NOMO-1 (cell line): Measurements from ENCODE around the gene PARD6B.
A peak's percentile ranks its signal among the peaks of the same experiment; 100 is the strongest.
"Not testable (repeated sequence)": the region's sequence is repeated elsewhere in the genome, so short reads cannot be mapped to it uniquely, and the experiment has no call there.

Source experiments
- DNase-seq, 2 experiments: peaks; one replicate each; lab custom pipeline; 2025; ENCODE audit not compliant: unreplicated experiment in 2 of 2; lab: John Stamatoyannopoulos, UW

PARD6B gene, protein sequence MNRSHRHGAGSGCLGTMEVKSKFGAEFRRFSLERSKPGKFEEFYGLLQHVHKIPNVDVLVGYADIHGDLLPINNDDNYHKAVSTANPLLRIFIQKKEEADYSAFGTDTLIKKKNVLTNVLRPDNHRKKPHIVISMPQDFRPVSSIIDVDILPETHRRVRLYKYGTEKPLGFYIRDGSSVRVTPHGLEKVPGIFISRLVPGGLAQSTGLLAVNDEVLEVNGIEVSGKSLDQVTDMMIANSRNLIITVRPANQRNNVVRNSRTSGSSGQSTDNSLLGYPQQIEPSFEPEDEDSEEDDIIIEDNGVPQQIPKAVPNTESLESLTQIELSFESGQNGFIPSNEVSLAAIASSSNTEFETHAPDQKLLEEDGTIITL

DNA sequence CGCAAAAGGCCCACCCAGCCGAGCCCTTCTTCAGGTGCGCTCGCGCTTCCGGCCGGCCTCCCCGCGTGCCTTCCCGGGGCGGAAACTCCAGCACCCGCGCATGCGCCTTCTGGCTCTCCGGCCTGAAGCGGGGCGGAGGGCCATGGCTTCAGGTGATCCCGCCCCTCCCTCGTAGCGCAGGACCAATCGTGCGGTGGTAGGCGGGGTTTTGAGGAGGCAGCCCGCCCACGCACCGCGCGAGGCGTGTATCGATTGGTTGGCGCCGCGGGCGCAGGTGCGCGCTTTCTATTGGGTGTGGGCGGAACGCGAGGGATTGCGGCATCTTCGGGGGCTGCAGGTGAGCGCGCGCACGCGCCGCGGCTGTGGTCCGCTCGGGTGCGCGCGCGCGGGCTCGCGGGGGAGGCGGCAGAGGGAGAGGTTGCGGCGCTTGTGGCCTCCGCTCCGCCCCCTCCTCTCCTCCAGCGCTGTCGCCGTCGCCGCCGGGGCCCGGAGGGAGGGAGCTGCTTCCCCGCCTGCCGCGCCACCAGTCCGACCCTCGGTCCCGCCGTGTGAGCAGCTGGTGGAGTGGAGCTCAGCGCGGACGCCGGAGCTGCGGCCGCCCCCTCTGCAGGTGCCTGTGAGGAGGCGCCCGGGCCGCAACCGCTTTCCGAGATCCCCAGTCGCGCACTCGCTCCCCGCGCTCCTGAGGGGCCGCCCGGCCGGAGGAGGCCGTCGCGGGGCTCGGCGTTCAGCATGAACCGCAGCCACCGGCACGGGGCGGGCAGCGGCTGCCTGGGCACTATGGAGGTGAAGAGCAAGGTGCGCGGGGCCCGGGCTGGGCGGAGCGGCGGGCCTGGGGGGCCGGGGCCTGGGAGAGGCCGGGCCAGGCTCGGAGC, at the start of gene PARD6B:
TSS of gene PARD6B (plus strand) at position 526 of the 875 bp plus-strand sequence. CDS start at position 733, 207 bp downstream.
- DNase-seq = peak; percentile 95 to 98

DNA sequence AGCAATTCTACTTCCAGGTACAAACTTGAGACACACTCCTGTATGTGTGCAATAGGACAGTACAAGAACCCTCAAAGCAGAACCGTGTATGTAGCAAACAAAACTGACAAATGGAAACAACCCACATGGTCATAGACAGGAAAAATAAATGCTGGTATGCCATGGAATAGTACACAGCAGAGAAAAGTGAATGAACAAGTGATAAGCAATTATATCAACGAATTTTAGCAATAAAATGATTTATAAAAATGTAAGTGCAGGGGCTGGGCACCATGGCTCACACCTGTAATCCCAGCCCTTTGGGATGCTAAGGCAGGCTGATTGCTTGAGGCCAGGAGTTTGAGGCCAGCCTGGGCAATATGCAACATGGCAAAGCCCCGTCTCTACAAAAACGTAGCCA, 49.3 kb upstream of the PARD6B start:
- DNase-seq = no peak

DNA sequence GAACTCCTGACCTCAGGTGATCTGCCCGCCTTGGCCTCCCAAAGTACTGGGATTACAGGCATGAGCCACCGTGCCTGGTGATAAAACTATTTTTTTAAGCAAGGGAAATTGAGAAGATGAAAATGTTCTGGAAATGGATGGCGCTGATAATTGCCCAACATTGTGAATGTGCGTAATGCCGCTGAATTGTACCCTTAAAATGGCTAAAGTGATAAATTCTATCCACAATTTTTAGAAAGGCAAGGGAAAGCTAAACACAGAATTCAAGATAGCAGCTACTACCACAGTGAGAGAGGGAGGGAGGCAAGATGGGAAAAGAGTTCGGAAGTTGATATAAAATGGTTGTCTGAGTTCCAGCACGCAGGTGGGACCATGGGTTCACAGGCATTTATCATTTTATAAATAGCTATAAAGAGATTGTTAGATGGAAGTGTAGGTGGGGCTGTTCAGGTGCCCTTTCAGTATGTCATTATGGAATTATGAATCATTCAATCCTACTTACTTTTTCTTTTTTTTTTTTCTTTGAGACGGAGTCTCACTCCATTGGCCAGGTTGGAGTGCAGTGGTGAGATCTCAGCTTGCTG, 48.3 kb upstream of the PARD6B start:
- DNase-seq = no peak

DNA sequence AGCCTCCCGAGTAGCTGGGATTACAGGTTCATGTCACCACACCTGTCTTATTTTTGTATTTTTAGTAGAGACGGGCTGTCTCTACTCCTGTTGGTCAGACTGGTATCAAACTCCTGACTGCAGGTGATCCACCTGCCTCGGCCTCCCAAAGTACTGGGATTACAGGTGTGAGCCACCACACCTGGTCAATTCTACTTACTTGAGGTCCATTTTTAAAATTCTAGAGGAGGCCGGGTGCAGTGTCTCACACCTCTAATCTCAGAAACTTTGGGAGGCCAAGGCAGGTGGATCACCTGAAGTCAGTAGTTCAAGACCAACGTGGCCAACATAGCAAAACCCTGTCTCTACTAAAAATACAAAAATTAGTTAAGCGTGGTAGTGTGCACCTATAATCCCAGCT, 47.8 kb upstream of the PARD6B start:
- DNase-seq = no peak

DNA sequence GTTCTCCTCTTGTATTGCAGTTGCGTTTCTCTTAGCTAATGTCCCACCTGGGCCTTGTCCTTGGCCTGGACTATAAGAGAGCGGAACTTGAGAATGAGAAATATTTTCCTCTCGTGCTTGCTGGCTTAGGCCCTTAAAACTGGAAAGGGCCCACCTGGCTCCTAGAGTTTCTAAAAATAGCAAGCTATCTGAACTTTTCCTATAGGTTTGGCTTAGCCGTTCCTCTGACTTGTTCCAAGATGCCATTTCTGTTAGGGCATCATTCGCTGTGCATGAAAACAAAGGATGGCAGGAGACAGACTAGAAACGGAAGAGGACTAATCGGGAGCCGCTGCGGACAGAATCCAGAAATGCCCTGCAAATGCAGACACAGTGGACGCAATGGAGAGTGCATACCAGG, 44.6 kb upstream of the PARD6B start:
- no peak for DNase-seq

DNA sequence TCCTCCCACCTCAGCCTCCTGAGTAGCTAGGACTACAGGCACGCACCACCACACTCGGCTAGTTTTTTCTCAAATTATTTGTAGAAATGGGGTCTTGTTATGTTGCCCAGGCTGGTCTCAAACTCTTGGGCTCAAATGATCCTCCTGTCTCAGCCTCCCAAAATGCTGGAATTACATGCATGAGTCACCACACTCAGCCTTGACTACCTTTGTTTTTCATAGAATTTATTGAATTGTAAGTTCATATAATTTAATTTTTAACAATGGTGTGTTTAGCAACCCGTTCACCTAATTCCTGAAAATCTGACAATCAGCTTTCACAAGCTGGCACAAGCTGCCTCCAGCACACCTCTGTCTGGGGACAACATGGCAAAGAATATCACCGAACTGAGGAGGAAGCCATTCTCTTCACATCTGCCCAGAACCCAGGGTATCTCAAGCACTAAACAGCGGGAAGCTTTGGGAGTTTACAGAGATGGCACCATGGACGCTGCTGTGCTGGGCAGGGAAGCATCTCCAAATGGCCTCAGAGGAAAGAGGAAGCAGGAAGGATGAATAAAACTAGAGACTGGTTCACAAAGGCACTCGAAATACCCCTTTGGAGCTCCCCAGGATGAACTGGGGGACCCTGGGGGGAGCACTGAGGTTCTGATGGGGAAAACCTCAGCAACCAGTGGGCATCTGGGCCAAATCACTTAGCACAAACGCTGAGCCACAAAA, 43.0 kb upstream of the PARD6B start:
- no peak for DNase-seq

DNA sequence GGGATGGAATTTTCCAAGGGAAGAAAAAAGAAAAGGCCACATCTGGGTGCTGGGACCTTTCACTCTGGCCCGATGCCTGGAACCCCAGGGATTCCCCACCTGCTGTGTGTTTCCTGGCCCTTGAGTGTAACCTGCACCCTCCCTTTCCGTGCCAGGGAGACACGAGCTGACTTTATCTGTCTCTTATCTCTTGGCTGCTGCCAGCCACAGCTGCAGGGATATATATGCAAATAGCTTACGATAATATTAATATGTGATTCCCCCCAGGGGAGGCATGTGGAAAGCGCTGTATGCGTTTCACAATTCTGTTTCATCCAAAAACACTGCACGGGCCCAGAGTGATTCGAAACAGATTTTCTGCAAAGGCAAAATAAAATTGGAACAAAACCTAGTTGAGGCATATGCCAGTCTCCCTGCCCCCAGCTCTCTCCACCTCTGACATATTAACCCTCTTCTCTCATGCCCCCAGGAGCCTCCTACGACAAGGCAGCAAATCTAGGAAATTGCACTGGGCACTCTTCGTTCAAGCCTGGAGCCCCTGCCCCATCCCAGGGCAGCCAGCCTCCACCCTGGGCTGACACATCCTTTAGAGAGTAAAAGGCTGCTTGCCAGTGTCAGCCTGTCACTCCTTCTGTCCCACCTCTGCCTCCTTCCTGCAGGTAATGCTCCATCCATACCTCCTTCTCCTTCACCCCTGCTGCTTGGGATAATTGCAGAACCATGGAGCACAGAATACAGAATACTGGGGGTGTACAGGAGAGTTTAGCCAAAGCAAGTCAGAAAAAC, 41.3 kb upstream of the PARD6B start:
- no peak for DNase-seq

DNA sequence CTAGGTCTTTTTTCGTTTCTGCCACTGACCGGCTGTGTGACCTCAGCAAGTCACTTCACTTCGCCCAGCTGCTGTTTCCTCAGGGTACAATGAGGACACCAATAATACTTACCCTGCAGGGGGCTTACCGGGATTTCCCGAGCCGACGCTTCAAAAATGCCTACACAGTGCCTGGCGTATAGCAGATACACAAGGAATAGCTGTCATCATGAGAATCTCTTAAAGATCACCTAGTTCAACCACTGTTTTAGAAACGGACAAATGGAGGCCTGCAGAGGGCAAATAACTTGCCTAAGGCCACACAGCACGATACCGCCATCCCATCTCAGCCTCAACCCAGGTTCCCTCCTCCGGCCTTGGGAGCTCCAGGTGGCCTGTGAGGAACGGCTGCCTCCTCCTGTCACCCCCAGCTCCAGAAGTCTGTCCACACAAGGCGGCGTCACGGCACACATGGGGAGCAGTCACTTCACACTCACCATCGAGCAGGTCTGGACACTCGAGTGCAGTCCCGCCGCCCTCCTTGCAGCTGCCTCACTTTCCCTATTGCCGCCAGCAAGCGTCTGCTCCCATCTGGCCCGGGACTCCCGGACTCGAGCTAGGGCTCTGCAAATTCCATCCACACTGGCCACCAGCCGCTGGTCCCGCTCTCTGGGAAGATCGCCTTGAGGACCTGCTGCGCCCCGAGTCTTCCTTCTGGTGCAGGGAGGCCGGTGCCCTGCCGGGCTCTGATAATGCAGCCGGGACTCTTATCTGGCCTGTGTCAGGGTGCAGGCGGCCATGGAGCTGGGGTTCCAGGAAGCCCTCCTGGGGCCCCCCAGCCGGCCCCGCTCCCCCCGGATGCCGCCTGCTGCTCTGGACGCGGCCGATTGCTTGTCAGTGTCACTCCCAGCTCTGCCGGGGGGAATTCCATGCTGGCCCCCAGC, 40.5 kb upstream of the PARD6B start, which contains the start of gene RIPOR3:
TSS of gene RIPOR3 (minus strand) at position 893 of the 923 bp plus-strand sequence. CDS start at position 479, 414 bp downstream.
- no peak for DNase-seq

DNA sequence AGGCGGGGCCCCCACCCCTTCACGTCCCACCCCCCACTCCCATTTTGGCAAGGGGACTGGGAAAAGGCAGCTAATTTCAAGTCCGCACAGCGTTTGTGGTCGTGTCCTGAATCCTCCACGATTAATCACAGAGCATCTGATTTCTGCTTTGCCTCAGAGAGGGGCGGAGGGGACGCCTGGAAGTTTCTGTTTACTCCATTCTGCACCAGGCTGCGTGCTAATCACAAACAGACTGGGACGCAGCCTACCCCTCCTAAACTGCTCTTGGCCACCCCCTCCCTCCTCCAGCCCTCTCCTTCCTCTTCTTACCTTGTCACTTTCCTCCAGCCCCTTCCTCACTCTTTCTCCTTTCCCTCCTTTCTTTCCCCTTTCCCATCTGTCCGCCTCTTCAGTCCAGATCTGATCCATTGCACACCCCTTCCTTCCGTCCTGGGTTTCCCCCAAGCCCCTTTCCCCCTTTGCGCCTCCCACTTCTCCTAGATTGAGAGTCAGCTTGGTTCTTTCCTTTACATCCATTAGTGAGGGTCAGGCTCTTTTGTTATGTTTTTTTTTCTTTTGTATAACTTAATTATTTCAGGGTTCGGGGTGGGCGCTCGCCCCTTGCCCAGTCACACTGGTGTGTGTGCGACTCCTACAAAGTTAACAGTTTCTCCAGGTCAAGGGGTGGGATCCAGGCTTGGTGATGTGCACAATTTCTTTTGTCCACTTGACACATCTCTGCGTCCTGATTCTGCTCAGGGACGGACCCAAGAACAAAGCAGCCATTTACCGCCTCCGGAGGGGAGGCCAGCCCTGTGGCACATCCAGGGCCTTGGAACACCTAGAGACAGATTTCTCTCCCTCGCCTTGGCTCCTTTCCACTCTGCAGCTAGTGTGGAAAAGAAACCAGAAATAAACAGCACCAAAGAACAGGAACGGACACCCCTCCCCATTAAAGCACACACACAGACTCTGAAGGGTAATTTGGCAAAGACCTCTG, 39.5 kb upstream of the PARD6B start:
- no peak for DNase-seq

DNA sequence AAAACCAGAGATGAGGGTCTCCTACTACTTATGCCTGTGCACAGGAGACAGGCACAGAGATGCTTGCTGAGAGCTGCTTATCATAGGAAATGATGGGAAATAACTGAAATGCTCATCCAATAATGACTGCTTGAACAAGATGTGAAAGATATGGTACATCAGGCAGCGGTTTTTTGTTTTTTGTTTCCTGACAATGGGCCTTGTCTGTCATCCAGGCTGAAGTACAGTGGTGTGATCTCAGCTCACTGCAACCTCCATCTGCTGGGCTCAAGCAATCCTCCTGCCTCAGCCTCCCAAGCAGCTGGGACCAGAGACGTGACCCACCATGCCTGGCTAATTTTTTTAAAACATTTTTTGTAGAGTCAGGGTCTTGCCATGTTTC, 38.8 kb upstream of the PARD6B start:
- DNase-seq = no peak

DNA sequence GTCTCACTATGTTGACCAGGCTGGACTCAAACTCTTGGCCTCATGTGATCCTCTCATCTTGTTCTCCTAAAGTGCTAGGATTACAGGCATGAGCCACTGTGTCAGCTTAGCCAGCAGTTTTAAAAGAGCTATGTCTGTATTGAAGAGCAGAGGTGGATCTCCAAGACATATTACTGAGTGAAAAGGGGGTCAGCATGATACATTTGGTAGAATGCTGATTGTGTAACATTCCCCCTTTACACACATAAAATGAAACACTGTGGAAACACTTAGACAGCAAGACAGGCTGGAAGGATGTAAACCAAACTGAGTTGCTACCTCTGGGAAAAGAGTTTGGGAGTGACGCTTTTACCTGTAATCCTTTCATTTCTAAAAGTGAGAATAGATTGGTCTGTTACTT, 38.4 kb upstream of the PARD6B start:
- DNase-seq = no peak

DNA sequence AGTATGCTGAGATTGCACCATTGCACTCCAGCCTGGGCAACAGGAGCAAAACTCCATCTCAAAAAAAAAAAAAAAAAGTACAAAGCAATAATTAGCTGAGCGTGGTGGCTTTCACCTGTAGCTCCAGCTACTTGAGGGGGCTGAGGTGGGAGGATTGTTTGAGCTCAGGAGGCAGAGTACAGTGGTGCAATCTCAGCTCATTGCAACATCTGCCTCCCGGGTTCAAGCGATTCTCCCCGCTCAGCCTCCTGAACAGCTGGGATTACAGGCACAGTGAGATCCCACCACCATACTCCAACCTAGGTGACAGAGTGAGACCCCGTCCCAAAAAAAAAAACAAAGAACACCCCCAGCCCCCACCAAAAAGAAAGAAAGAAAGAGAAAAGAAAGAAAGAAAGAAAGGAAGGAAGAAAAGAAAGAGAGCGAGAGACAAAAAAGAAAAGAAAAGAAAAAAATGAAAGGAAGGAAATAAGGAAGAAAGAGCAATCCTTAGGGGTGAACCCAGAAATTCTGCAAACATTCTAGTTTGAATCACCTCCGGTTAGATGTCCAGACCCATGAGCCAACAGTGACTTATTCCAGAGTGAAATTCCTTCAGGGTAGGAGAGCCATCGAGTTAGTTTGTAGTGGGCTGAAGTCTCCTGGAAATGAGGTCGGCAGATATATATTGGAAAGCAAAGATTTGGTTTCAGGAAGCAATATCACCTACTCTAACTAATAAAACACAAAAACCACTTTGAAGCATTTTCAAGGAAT, 36.8 kb upstream of the PARD6B start:
- no peak for DNase-seq

DNA sequence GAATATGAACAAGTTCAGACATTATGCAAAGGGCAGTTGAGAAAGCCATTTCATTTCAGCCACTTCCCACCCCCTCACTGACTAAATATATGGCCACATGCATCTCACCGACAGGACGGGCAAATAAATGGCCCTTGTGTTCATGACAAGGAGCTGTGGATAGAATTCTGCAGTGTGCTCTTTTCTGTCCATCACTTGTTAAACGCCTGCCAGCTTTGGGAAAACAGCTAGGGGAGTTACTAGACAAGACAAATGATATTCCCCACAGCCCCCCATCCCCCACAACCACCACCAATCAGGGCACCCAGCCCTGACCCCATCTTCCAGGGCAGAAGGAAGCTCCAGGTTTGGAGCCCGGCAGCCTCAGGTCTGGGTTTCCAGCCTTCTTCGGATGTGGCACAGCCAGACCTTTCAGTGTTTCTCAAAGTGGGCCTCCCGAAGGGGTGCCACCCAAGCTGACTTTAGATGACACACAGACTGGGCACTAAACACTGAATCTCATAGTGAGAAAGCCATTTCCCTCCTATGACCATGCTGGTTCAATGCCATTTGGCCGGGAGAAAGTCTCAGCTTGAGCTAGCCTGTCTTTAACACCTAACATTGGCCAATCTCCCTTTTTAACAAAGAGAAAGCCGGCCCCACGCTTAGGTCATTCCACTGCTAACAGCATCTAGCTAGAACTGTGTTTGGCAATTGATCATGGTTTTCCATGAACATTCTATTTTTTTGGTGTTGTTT, 36.1 kb upstream of the PARD6B start:
- no peak for DNase-seq

DNA sequence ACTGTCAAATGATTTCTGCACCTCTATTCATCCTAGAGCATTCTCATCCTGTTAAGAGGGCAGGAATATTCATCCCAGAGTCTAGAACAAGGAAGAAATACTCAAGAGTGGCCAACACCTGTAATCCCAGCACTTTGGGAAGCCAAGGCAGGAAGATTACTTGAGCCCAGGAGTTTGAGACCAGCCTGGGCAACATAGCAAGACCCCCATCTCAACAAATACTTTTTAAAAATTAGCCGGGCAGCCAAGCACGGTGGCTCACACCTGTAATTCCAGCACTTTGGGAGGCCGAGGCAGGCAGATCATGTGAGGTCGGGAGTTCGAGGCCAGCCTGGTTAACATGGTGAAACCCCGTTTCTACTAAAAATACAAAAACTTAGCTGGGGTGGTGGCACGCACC, 33.1 kb upstream of the PARD6B start:
- DNase-seq = not testable (repeated sequence)

DNA sequence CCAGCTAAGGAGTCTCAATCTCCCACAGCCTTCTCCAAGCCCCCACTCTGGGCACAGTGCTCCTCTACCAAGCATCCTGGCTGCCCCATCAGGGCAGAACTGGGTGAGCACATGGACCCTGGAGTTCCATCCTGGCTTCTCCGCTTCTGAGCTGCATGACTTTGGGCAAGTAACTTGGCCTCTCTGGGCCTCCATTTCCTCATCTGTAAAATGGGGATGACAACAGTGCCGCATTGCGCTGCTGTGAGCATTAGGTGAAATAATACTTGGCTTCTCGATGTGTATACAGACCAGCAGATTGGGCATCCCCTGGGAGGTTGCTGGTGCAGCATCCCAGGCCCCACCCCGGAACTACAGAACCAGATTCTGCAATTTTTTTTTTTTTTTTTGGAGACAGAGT, 31.7 kb upstream of the PARD6B start:
- no peak for DNase-seq
